HG02981 (cell line): ENCODE data around the gene ZDHHC13.
A peak's percentile ranks its signal among the peaks of the same experiment; 100 is the strongest.

Experiments used
- ATAC-seq: cut with Tn5 transposase; IDR thresholded peaks from one replicate; pipeline ENCODE4 v1.9.1; 2021; ENCODE audit warnings: mild to moderate bottlenecking, moderate library complexity; ENCODE audit not compliant: unreplicated experiment

Gene ZDHHC13

GRCh38 chr11:19116971-19117759 lies at the start of gene ZDHHC13:
ZDHHC13 (plus strand) TSS chr11:19117168; CDS start chr11:19117250, 82 bp downstream.
- ATAC-seq = peak; percentile 98

GRCh38 chr11:19071255-19071654 lies 45.7 kb upstream of the ZDHHC13 start:
- ATAC-seq = peak; percentile 95

GRCh38 chr11:19072464-19072863 lies 44.5 kb upstream of the ZDHHC13 start:
- no peak for ATAC-seq

- ATAC-seq = no peak
Observed at GRCh38 chr11:19073454-19074415, 43.2 kb upstream of the ZDHHC13 start.

GRCh38 chr11:19075636-19076035 lies 41.3 kb upstream of the ZDHHC13 start:
- no peak for ATAC-seq

GRCh38 chr11:19076744-19077589 lies 40.0 kb upstream of the ZDHHC13 start:
- peak; percentile 75 for ATAC-seq

- ATAC-seq = no peak
Observed at GRCh38 chr11:19077965-19078364, 39.0 kb upstream of the ZDHHC13 start.

GRCh38 chr11:19079643-19080440 lies 37.1 kb upstream of the ZDHHC13 start:
- no peak for ATAC-seq

- ATAC-seq = no peak
Observed at GRCh38 chr11:19080579-19080993, 36.4 kb upstream of the ZDHHC13 start.

GRCh38 chr11:19083166-19083565 lies 33.8 kb upstream of the ZDHHC13 start:
- ATAC-seq = no peak

- no peak for ATAC-seq
Observed at GRCh38 chr11:19084661-19085315, 32.2 kb upstream of the ZDHHC13 start.

- ATAC-seq = no peak
Observed at GRCh38 chr11:19087658-19088057, 29.3 kb upstream of the ZDHHC13 start.

GRCh38 chr11:19088791-19089190 lies 28.2 kb upstream of the ZDHHC13 start:
- ATAC-seq = no peak

- ATAC-seq = no peak
Observed at GRCh38 chr11:19089421-19089820, 27.5 kb upstream of the ZDHHC13 start.

- ATAC-seq = no peak
Observed at GRCh38 chr11:19091366-19091765, 25.6 kb upstream of the ZDHHC13 start.

- ATAC-seq = no peak
Observed at GRCh38 chr11:19092342-19092741, 24.6 kb upstream of the ZDHHC13 start.

GRCh38 chr11:19092850-19093249 lies 24.1 kb upstream of the ZDHHC13 start:
- ATAC-seq = no peak

- no peak for ATAC-seq
Observed at GRCh38 chr11:19093976-19094375, 23.0 kb upstream of the ZDHHC13 start.

GRCh38 chr11:19094859-19095258 lies 22.1 kb upstream of the ZDHHC13 start:
- ATAC-seq = no peak
